IMR-90 (cell line): ENCODE measurements around the gene ARMH2. TPM values are rescaled to one million over a fixed set of nuclear protein-coding genes. Genes with fewer than 3 reads are reported as not detected.

ENCODE experiments used
- ATAC-seq: fragments of 200-7000 bp; cut with Tn5 transposase; 2 replicates; pipeline ENCODE4 v1.9.1; 2020; ENCODE audit warnings: low read depth, mild to moderate bottlenecking, moderate library complexity
- BruUV-seq: library from RNA; stranded (reverse); fragments of 400-500 nt; replicated peaks from 2 replicates; lab custom pipeline; 2021; lab: Mats Ljungman, UMichigan
- CTCF ChIA-PET: fragments of 300-600 bp; formaldehyde crosslinking; extraction: SDS; loops from one replicate; lab custom pipeline; 2021; ENCODE audit warnings: antibody characterized with exemption; lab: Yijun Ruan, JAX
- POLR2A ChIA-PET: fragments of 300-600 bp; sonication (Branson Sonifier 250); formaldehyde crosslinking; loops from one replicate; lab custom pipeline; 2022; ENCODE audit warnings: antibody characterized with exemption; ENCODE audit not compliant: unreplicated experiment; lab: Charles Lee
- DNase-seq: peaks from one replicate; pipeline ENCODE4 v3.0.0; 2013
- H2AFZ ChIP-seq: replicated peaks from 2 replicates; pipeline ENCODE3; 2013; ENCODE audit warnings: low read length, mild to moderate bottlenecking; ENCODE audit not compliant: poor library complexity
- H2AK5ac ChIP-seq: 2 replicates; pipeline ENCODE4 v1.6.1; 2013; ENCODE audit warnings: low read depth, low read length, inconsistent platforms
- H2AK9ac ChIP-seq: replicated peaks from 2 replicates; pipeline ENCODE3; 2013; ENCODE audit warnings: mild to moderate bottlenecking, low read depth, low read length, moderate library complexity; ENCODE audit not compliant: poor library complexity
- H2BK120ac ChIP-seq: 2 replicates; pipeline ENCODE4 v1.6.1; 2013; ENCODE audit warnings: low read depth, low read length, inconsistent platforms
- H2BK15ac ChIP-seq: 3 replicates; pipeline ENCODE4 v1.6.1; 2013; ENCODE audit warnings: low read depth, low read length, inconsistent platforms
- H2BK20ac ChIP-seq: 2 replicates; pipeline ENCODE4 v1.6.1; 2013; ENCODE audit warnings: low read depth, mild to moderate bottlenecking, inconsistent platforms, low read length, moderate library complexity
- H2BK5ac ChIP-seq: 2 replicates; pipeline ENCODE4 v1.6.1; 2013; ENCODE audit warnings: mild to moderate bottlenecking, low read depth, low read length, inconsistent platforms; ENCODE audit not compliant: poor library complexity, severe bottlenecking
- H3K14ac ChIP-seq: replicated peaks from 2 replicates; pipeline ENCODE4 v1.6.1; 2013; ENCODE audit warnings: low read depth, low read length, inconsistent platforms
- H3K18ac ChIP-seq: 2 replicates; pipeline ENCODE4 v1.6.1; 2013; ENCODE audit warnings: low read depth, low read length, control low read depth
- H3K23ac ChIP-seq: 2 replicates; pipeline ENCODE4 v1.6.1; 2013; ENCODE audit warnings: low read depth, low read length, inconsistent platforms
- H3K27ac ChIP-seq: 2 replicates; pipeline ENCODE4 v1.5.1; 2013; ENCODE audit warnings: mild to moderate bottlenecking, control low read depth, low read length; ENCODE audit not compliant: insufficient read depth
- H3K27me3 ChIP-seq: 2 replicates; pipeline ENCODE4 v1.6.1; 2013; ENCODE audit warnings: low read length; ENCODE audit not compliant: control insufficient read depth, insufficient read depth
- H3K36me3 ChIP-seq: 2 replicates; pipeline ENCODE4 v1.6.1; 2013; ENCODE audit warnings: low read length, mixed read lengths; ENCODE audit not compliant: control insufficient read depth, insufficient read depth
- H3K4ac ChIP-seq: 2 replicates; pipeline ENCODE4 v1.6.1; 2013; ENCODE audit warnings: low read depth, low read length, inconsistent platforms
- H3K4me1 ChIP-seq: 2 replicates; pipeline ENCODE4 v1.6.1; 2013; ENCODE audit warnings: low read length, mixed read lengths; ENCODE audit not compliant: control insufficient read depth, insufficient read depth
- H3K4me2 ChIP-seq: 2 replicates; pipeline ENCODE4 v1.6.1; 2013; ENCODE audit warnings: low read depth, mild to moderate bottlenecking, control low read depth, low read length, moderate library complexity
- H3K4me3 ChIP-seq: 2 replicates; pipeline ENCODE4 v1.5.1; 2013; ENCODE audit warnings: low read depth, mild to moderate bottlenecking, control low read depth, low read length, moderate library complexity; ENCODE audit not compliant: insufficient read depth
- H3K56ac ChIP-seq: 2 replicates; pipeline ENCODE4 v1.6.1; 2013; ENCODE audit warnings: low read length, inconsistent platforms; ENCODE audit not compliant: insufficient read depth; ENCODE audit errors: extremely low read depth
- H3K79me1 ChIP-seq, 2 experiments: 2 replicates each; pipeline ENCODE4 v1.6.1; 2013; ENCODE audit warnings: low read length in 2 of 2, inconsistent platforms in 1 of 2, low read depth in 1 of 2
- H3K9ac ChIP-seq: 2 replicates; pipeline ENCODE4 v1.6.1; 2013; ENCODE audit warnings: low read depth, low read length, control low read depth
- H3K9me1 ChIP-seq: 2 replicates; pipeline ENCODE4 v1.6.1; 2013; ENCODE audit warnings: low read length, inconsistent platforms; ENCODE audit not compliant: insufficient read depth
- H3K9me3 ChIP-seq: 2 replicates; pipeline ENCODE4 v1.6.1; 2013; ENCODE audit warnings: low read length; ENCODE audit not compliant: control insufficient read depth, insufficient read depth
- H4K20me1 ChIP-seq: 2 replicates; pipeline ENCODE4 v1.6.1; 2013; ENCODE audit warnings: low read length, inconsistent platforms; ENCODE audit not compliant: insufficient read depth
- H4K5ac ChIP-seq: 2 replicates; pipeline ENCODE4 v1.6.1; 2013; ENCODE audit warnings: mild to moderate bottlenecking, low read depth, low read length, control low read depth
- H4K8ac ChIP-seq, 2 experiments: 2 replicates each; pipeline ENCODE4 v1.6.1; 2013; ENCODE audit warnings: low read depth in 2 of 2, low read length in 2 of 2, control low read depth in 1 of 2, inconsistent platforms in 1 of 2
- H4K91ac ChIP-seq: 2 replicates; pipeline ENCODE4 v1.6.1; 2013; ENCODE audit warnings: low read depth, low read length, inconsistent platforms; ENCODE audit not compliant: insufficient read depth
- ELK1 ChIP-seq: fragments of 150-350 bp; IDR thresholded peaks from 2 replicates; pipeline ENCODE4 v1.6.1; 2016; ENCODE audit warnings: low read depth, mild to moderate bottlenecking, low read length, moderate library complexity, borderline replicate concordance
- FOS ChIP-seq: fragments of 150-350 bp; IDR thresholded peaks from 2 replicates; pipeline ENCODE4 v1.6.1; 2016; ENCODE audit warnings: low read depth, low read length
- MAFK ChIP-seq: IDR thresholded peaks from 2 replicates; pipeline ENCODE4 v1.6.1; 2012; ENCODE audit warnings: low read depth, low read length, improper control_type of control experiment
- MXI1 ChIP-seq: IDR thresholded peaks from 2 replicates; pipeline ENCODE4 v1.6.1; 2012; ENCODE audit warnings: low read depth, mild to moderate bottlenecking, low read length, moderate library complexity, borderline replicate concordance
- WGBS, 2 experiments: methylation state at CpG; one replicate each; pipeline versions ENCODE4 v1.1.5 to v1.1.7; 2013; ENCODE audit warnings: missing lambda C conversion rate in 2 of 2; ENCODE audit not compliant: insufficient read length in 1 of 2; ENCODE audit errors: extremely low coverage in 2 of 2; 5-methylcytosine and 5-hydroxymethylcytosine counted together
- dilution Hi-C: fragments of 300-500 bp; cut with HindIII; formaldehyde crosslinking; loops from one replicate; pipeline ENCODE4 v1.14.3; 2018; ENCODE audit warnings: low sequenced_read_pairs; ENCODE audit not compliant: unreplicated experiment
- in situ Hi-C: fragments of 300-500 bp; cut with MboI; formaldehyde crosslinking; loops from 3 replicates; pipeline ENCODE4 v1.14.3; 2019; ENCODE audit warnings: low sequenced_read_pairs, inconsistent platforms, mixed read lengths
- intact Hi-C: fragments of 100-400 bp; cut with micrococcal nuclease; formaldehyde crosslinking; loops from 2 replicates; pipeline ENCODE4 v1.10.0; 2022
- polyA plus RNA-seq, 3 experiments: library from polyadenylated mRNA; depleted of rRNA; stranded (reverse); fragments of >200 nt; gene quantifications; 2 replicates each; pipeline ENCODE4 v1.2.3, GENCODE V29; 2012; ENCODE audit warnings: low replicate concordance in 1 of 3
- total RNA-seq: library from RNA; depleted of rRNA; stranded (reverse); fragments of >200 nt; gene quantifications from 2 replicates; pipeline ENCODE4 v1.2.3, GENCODE V29; 2012; rRNA removed

ARMH2 gene
- total and polyA plus RNA-seq, 2 of the 4 experiments (the other 2 are of a cell fraction): not detected

- dilution Hi-C loops: no loop called here
- H3K4ac ChIP-seq: no peak overlapping the region
- H2AFZ ChIP-seq: peak overlapping the region; percentile 33
- H2BK15ac ChIP-seq: no peak overlapping the region
- H3K27ac ChIP-seq: no peak overlapping the region
- H3K9me1 ChIP-seq: peaks cover 4% of the 10 kb centered on the region; the same call in 1 of the 2 replicates
- no peak overlapping the region for H3K23ac ChIP-seq
- no peaks in the 10 kb centered on the region for H4K20me1 ChIP-seq
- H4K91ac ChIP-seq: no peak overlapping the region
- no peak overlapping the region for H3K9ac ChIP-seq
- no peaks in the 10 kb centered on the region for H3K36me3 ChIP-seq
- no peaks in the 10 kb centered on the region for H3K27me3 ChIP-seq
- DNase-seq (no peak), ATAC-seq (no peak)
- H3K4me1 ChIP-seq: no peaks in the 10 kb centered on the region
- no peak overlapping the region for H4K8ac ChIP-seq
- no peak overlapping the region for H3K56ac ChIP-seq
- H3K9me3 ChIP-seq: no peaks in the 10 kb centered on the region
- in situ Hi-C loops: no loop called here
- no peak overlapping the region for H2AK5ac ChIP-seq
- no peak overlapping the region for H2BK5ac ChIP-seq
- no peak overlapping the region for H2BK120ac ChIP-seq
- no peak overlapping the region for H3K4me2 ChIP-seq
- H3K79me1 ChIP-seq: no peaks in the 10 kb centered on the region
- TF ChIP-seq MXI1: no peak
- TF ChIP-seq ELK1: no peak
- no peak for TF ChIP-seq FOS
- no peak for TF ChIP-seq MAFK
- no peak overlapping the region for H2BK20ac ChIP-seq
- H3K4me3 ChIP-seq: no peak overlapping the region
- WGBS, 2 experiments: no CpG with 5 or more reads among the region's 3 CpGs
- H4K5ac ChIP-seq: no peak overlapping the region
- no peak overlapping the region for H3K18ac ChIP-seq
- ChIA-PET CTCF (no interaction called here), POLR2A (no interaction called here)
- no peak overlapping the region for H3K14ac ChIP-seq
- H2AK9ac ChIP-seq: no peak overlapping the region
- intact Hi-C loops: no loop called here
- BruUV-seq: no TSS peak
These were observed 49.4 kb downstream of the ARMH2 start for GRCh38 chr6:24749297-24749696.

Other genes with a start within 250 kb of the ARMH2 start
- gene KIAA0319, start 152.7 kb downstream of the ARMH2 start, total RNA-seq: not detected in 2 replicates
- not detected in 2 replicates for gene KIAA0319, start 152.7 kb downstream of the ARMH2 start, polyA plus RNA-seq (2012; rRNA removed)
- gene TDP2, start 132.0 kb downstream of the ARMH2 start, total RNA-seq: 13.6 and 25.8 TPM in 2 replicates
- 18.2 and 22.8 TPM in 2 replicates for gene TDP2, start 132.0 kb downstream of the ARMH2 start, polyA plus RNA-seq (2012; rRNA removed)
- 3.6 and 8.1 TPM in 2 replicates for gene ACOT13, start 131.8 kb downstream of the ARMH2 start, total RNA-seq
- 21.2 and 25.7 TPM in 2 replicates for gene ACOT13, start 131.8 kb downstream of the ARMH2 start, polyA plus RNA-seq (2012; rRNA removed)
- gene C6orf62, start 79.8 kb downstream of the ARMH2 start, total RNA-seq: 50.7 and 65.3 TPM in 2 replicates
- gene C6orf62, start 79.8 kb downstream of the ARMH2 start, polyA plus RNA-seq (2012; rRNA removed): 37.4 and 47.5 TPM in 2 replicates
- gene GMNN, start 24.0 kb downstream of the ARMH2 start, total RNA-seq: 19.7 and 33.1 TPM in 2 replicates
- gene GMNN, start 24.0 kb downstream of the ARMH2 start, polyA plus RNA-seq (2012; rRNA removed): 21.1 and 22.2 TPM in 2 replicates
- gene RIPOR2, start 137.0 kb upstream of the ARMH2 start, total RNA-seq: 0.83 and 1.1 TPM in 2 replicates
- 0.87 and 1.2 TPM in 2 replicates for gene RIPOR2, start 137.0 kb upstream of the ARMH2 start, polyA plus RNA-seq (2012; rRNA removed)